Measurements from ENCODE around the gene PRR20G. TPM values are rescaled to one million over a fixed set of nuclear protein-coding genes. Genes with fewer than 3 reads are reported as not detected.
"Not testable (repeated sequence)": the region's sequence is repeated elsewhere in the genome, so short reads cannot be mapped to it uniquely, and the experiment has no call there.

The PRR20G gene
- total RNA-seq, 1 donor from 2014 or later, result not detected

DNA sequence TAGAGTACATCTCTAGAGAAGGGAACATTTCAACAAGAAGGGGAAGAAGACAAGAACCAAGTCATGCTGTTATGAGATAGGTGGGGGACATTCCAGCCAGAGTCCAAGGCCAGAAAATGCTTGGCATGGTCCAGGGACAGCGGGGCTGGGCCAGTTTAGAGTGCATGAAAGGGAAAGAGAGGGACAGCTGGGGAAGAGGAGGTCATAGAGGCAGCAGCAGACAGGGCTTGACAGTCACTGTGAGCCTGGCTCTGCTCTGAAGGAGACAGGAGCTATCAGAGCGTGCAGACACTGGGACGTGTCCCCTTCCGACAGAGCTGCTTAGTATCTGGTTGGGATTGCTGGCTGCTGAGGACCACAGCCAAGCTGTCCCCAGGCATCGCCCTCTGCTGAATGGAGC lies 35.7 kb upstream of the PRR20G start:
- Mint-ChIP-seq H3K27me3 (ENCODE audit: unreplicated experiment) (no peaks in the 10 kb centered on the region), H3K36me3 (ENCODE audit: unreplicated experiment) (peaks cover 31% of the 10 kb centered on the region), H3K9me3 (ENCODE audit: unreplicated experiment) (peaks cover 10% of the 10 kb centered on the region), H3K4me1 (ENCODE audit: low read depth, unreplicated experiment) (peaks cover 3% of the 10 kb centered on the region), H3K4me3 (ENCODE audit: unreplicated experiment) (no peak overlapping the region), H3K27ac (ENCODE audit: unreplicated experiment) (no peak overlapping the region)
- TF ChIP-seq, protein P1, sequence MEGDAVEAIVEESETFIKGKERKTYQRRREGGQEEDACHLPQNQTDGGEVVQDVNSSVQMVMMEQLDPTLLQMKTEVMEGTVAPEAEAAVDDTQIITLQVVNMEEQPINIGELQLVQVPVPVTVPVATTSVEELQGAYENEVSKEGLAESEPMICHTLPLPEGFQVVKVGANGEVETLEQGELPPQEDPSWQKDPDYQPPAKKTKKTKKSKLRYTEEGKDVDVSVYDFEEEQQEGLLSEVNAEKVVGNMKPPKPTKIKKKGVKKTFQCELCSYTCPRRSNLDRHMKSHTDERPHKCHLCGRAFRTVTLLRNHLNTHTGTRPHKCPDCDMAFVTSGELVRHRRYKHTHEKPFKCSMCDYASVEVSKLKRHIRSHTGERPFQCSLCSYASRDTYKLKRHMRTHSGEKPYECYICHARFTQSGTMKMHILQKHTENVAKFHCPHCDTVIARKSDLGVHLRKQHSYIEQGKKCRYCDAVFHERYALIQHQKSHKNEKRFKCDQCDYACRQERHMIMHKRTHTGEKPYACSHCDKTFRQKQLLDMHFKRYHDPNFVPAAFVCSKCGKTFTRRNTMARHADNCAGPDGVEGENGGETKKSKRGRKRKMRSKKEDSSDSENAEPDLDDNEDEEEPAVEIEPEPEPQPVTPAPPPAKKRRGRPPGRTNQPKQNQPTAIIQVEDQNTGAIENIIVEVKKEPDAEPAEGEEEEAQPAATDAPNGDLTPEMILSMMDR (IDR thresholded peaks at IDR 0.05; ENCODE audit: partially characterized antibody, unreplicated experiment), result no peak
- DNase-seq, result no peak

DNA sequence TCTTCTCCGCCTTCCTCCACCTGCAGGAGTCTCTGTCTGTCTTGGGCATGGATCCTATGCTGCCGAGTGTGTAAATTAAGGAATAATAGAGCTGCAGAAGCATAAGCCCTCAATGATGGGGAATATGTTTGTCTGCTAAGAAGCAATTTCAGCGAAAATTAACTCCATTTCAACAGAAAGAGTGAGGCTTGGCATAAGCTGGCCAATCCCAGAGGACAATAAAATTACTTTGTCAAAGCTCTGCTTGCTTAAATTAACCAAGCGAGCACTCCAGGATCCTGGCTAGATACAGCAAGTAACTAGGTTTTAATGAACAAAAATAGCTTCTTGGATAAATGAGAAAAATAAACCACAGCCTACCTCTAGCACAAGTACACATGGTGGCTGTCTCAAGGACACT lies 33.5 kb upstream of the PRR20G start:
- TF ChIP-seq, protein P1 (IDR thresholded peaks at IDR 0.05; ENCODE audit: partially characterized antibody, unreplicated experiment), result no peak
- peaks cover 10% of the 10 kb centered on the region for H3K9me3 Mint-ChIP-seq (ENCODE audit: unreplicated experiment)
- H3K27me3 Mint-ChIP-seq (ENCODE audit: unreplicated experiment), result peaks cover 2% of the 10 kb centered on the region
- H3K27ac Mint-ChIP-seq (ENCODE audit: unreplicated experiment), result no peak overlapping the region
- H3K4me3 Mint-ChIP-seq (ENCODE audit: unreplicated experiment), result no peak overlapping the region
- peaks cover 19% of the 10 kb centered on the region for H3K36me3 Mint-ChIP-seq (ENCODE audit: unreplicated experiment)
- no peaks in the 10 kb centered on the region for H3K4me1 Mint-ChIP-seq (ENCODE audit: low read depth, unreplicated experiment)
- no peak for DNase-seq

DNA sequence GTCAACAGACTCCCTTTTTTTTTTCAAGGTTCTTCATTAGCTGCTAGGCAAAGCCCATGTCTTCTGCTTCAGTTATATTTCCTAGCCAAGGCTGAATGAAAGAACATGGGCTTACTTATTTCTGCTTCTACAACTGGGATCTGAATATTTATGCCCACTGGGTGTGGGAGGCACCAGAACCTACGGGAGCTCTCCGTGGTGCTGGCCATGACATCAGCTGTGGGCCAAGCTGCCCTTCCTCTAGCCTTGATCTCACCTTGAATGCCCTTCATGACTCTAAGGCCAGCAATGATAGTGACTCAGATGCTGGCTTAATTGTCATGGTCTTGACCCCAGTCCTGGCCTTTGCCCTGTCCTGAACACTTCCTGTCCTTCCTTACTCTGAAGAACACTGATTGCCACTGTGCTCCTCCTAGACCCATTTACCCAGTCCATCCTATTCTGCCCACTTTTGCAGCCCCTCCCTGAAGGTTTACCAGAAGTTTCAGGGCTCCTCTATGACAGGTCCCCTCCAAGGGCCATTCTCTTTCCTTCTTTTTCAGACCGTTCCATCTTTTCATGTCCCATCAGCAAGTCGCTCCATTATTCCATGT lies 32.8 kb upstream of the PRR20G start:
- DNase-seq, result no peak
- H3K27me3 Mint-ChIP-seq (ENCODE audit: unreplicated experiment), result peaks cover 2% of the 10 kb centered on the region

DNA sequence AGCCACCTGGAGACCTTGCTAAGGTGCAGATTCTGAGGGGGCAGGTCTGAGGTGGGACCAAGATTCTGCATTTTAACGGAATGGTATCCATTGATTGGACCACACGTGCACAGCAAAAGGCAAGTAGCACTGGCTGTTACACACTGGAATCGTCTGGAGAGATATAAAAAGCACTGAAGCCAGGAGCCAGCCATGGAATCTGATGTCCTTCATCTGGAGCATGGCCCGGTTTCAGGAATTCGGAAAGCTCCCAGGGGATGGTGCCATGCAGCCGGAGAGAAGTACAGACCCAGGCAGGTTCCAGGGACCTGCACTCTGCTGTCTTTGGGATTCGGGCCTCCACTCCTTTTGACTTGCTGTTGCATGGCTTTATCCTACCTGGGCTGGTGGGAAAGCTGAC lies 28.8 kb upstream of the PRR20G start:
- no peak overlapping the region for H3K27ac Mint-ChIP-seq (ENCODE audit: unreplicated experiment)
- no peak for DNase-seq
- H3K4me1 Mint-ChIP-seq (ENCODE audit: low read depth, unreplicated experiment), result no peaks in the 10 kb centered on the region
- peaks cover 2% of the 10 kb centered on the region for H3K27me3 Mint-ChIP-seq (ENCODE audit: unreplicated experiment)
- H3K4me3 Mint-ChIP-seq (ENCODE audit: unreplicated experiment), result no peak overlapping the region
- peaks cover 5% of the 10 kb centered on the region for H3K9me3 Mint-ChIP-seq (ENCODE audit: unreplicated experiment)
- TF ChIP-seq, protein P1 (IDR thresholded peaks at IDR 0.05; ENCODE audit: partially characterized antibody, unreplicated experiment), result no peak
- H3K36me3 Mint-ChIP-seq (ENCODE audit: unreplicated experiment), result peaks cover 4% of the 10 kb centered on the region

More for the DNA sequence above, 32.8 kb upstream of the PRR20G start:
- TF ChIP-seq, protein P1 (IDR thresholded peaks at IDR 0.05; ENCODE audit: partially characterized antibody, unreplicated experiment), result no peak
- peaks cover 15% of the 10 kb centered on the region for H3K9me3 Mint-ChIP-seq (ENCODE audit: unreplicated experiment)
- no peak overlapping the region for H3K27ac Mint-ChIP-seq (ENCODE audit: unreplicated experiment)
- H3K4me1 Mint-ChIP-seq (ENCODE audit: low read depth, unreplicated experiment), result no peaks in the 10 kb centered on the region
- no peak overlapping the region for H3K4me3 Mint-ChIP-seq (ENCODE audit: unreplicated experiment)
- peaks cover 17% of the 10 kb centered on the region for H3K36me3 Mint-ChIP-seq (ENCODE audit: unreplicated experiment)

DNA sequence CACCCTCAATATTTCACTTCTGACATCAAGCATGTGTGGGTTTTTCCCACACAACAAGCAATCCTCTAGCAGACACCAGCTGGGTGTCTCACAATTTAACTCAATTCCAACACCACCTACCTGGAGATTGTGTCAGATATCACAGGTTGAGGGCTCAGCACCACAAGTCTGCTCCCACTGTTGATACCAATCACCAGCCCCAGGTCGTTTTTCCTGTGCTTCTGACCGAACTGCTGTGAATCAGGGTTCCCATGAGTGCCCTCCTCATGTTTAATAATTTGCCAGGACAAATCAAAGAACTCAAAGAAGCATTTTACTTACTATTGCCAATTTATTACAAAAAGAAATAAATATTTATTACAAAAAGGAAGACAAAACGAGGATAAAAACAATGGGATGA lies 25.0 kb upstream of the PRR20G start:
- H3K4me3 Mint-ChIP-seq (ENCODE audit: unreplicated experiment), result no peak overlapping the region
- no peak for DNase-seq
- TF ChIP-seq, protein P1 (IDR thresholded peaks at IDR 0.05; ENCODE audit: partially characterized antibody, unreplicated experiment), result no peak

DNA sequence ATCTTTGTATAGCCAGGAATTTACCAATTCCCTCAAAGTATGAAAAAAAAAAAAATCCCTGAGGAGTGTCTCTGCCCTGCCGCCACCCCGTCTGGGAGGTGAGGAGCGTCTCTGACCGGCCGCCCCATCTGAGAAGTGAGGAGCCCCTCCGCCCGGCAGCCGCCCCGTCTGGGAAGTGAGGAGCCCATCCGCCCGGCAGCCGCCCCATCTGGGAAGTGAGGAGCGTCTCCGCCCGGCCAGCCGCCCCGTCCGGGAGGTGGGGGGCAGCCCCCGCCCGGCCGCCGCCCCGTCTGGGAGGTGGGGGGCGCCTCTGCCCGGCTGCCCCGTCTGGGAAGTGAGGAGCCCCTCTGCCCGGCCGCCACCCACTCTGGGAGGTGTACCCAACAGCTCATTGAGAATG lies 21.0 kb upstream of the PRR20G start:
- H3K27me3 Mint-ChIP-seq (ENCODE audit: unreplicated experiment); DNase-seq; H3K4me1 Mint-ChIP-seq (ENCODE audit: low read depth, unreplicated experiment); H3K4me3 Mint-ChIP-seq (ENCODE audit: unreplicated experiment); H3K27ac Mint-ChIP-seq (ENCODE audit: unreplicated experiment); H3K9me3 Mint-ChIP-seq (ENCODE audit: unreplicated experiment): not testable (repeated sequence)
- H3K36me3 Mint-ChIP-seq (ENCODE audit: unreplicated experiment), result peaks cover 13% of the 10 kb centered on the region

More for the DNA sequence above, 25.0 kb upstream of the PRR20G start:
- Mint-ChIP-seq H3K27ac (ENCODE audit: unreplicated experiment) (no peak overlapping the region), H3K27me3 (ENCODE audit: unreplicated experiment) (peaks cover 2% of the 10 kb centered on the region), H3K9me3 (ENCODE audit: unreplicated experiment) (peaks cover 5% of the 10 kb centered on the region), H3K4me1 (ENCODE audit: low read depth, unreplicated experiment) (no peaks in the 10 kb centered on the region), H3K36me3 (ENCODE audit: unreplicated experiment) (peaks cover 9% of the 10 kb centered on the region)

Data from glutamatergic neuron (in vitro differentiated cells).